HTERT RPE-1 (cell line): Measurements from ENCODE around the gene CDK7.

ENCODE experiments used
- in situ Hi-C: fragments of 300-500 bp; cut with MboI; formaldehyde crosslinking; loops from 4 replicates; pipeline ENCODE4 v1.14.3; 2020; ENCODE audit warnings: low sequenced_read_pairs

CDK7 gene

DNA sequence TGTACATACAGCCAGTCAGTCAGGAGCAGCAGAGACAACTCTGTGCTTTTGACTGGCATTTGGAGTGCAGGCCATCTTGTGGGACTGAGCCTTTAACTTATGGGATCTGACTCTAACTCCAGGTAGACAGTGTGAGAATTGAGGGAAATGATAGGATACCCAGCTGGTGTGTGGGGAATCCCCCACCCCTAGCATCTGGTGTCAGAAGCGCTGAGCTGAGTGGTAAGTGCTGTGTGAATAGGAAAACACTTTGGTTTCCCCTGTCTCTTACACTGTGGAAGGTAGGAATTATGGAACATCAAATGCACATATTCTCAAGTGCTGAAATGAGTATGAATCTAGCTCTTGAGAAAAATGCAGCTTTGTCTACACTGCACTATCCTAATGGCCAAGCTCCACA lies 54.0 kb downstream of the CDK7 start:
- in situ Hi-C loops = no loop called here

DNA sequence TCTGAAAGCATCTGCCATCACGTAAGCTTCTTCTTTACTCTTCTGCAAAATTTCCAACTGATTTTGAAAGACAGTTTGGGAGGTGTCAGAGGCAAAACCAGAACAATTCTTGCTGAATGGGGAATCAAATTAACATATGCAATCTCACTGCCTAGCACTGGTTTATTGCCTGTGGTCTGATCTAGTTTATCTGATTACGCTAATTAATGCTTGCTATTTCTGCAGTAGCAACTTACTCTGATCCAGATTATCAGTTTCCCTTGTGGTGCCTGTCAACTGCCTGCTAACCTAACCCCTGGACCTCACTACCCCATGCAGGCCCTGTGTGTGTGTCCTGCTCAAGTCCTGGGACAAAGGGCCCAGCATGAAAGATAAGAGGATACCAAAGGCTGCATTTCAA lies 57.6 kb downstream of the CDK7 start:
- in situ Hi-C loops = no loop called here

DNA sequence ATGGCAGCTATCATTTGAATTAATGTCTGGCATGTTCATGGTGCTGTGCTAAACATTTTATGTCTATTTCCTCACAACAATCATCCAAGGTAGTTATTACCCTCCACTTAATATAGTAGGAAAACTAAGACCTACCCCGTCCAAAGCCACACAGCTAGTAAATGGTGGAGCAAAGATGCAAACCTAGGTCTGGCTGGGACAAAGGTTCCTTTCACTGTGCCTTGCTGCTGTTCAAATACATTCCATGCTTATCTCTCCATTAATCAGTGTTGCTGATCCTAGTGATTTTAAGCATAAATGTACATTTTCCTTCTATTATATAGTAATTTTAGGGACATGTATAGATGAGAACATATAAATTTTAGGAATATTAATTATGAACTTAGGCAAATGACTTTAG lies 59.2 kb downstream of the CDK7 start:
- in situ Hi-C loops = no loop called here

DNA sequence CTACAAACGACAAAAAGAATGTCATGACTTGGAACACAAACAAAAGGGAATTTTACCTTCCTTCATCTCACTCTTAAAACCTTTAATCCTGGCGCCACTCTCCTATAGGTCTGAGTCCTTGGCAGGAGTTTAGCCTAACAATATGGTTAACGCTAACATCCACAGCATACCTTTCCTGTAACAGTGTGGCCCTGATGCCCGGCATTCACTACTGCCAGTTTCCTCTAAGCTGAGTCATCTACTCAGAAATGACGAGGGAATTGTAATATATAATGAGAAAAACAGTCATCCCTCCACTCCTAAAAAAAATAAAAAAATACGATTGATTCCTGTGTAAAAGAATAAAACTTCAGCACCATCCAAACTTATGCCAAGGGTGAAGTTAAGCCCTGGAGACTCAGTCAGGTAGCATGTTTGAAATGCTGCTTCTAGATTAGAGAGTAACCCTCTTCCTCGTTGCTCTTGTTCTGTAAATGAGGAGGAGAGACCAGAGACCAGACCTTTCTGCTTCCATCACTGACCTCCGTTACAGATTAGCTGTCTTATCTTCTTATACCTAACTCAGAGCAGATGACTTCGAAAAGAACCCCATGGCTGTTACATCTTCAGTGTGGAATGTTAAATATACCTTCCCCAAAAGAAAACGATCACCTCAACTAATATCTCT lies 60.5 kb downstream of the CDK7 start:
- in situ Hi-C loops = no loop called here

DNA sequence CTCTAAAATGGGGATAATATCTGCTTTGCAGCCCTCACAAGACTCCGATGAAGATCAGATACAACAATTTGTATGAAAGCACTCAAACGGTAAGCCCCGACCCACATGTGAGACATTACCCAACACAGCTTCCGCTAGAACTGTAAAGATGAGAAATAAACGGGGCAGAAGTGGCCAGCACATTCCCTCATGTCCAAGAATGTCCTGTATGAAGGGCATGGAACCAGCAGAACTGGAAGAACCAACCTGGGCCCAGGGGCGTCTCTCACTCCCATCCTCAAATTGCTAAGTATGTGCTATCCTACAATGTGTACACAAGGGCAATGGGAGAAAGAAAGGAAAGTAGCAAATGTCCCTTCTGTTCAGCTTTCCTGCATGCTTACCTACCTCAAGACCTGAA lies 64.9 kb downstream of the CDK7 start:
- in situ Hi-C loops = no loop called here

DNA sequence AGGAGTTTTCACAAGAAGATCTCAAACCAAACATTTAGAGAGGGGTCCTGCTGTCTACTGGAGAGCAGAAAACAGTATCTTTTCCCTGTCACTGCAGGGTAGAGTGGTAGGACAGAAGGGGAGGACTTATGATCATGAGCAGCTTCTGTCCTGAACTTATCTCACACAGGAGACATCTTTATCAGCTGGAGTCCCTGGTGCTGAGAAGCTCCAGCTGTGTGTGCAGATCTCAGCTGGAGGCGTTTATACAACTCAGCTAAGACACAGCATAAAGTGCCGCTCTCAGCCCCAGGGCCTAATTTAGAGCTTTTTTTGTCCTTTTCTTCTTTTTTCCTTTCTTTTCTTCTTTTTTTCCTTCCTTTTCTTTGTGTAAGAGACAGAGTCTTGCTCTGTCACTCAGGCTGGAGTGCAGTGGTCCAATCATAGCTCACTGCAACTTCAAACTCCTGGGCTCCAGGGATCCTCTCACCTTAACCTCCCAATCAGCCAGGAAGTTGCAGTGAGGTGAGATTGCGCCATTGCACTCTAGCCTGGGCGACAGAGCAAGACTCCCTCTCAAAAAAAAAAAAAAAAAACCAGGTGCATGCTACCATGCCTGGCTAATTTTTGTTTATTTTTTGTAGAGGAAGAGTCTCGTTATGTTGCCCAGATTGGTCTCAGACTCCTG lies 66.0 kb downstream of the CDK7 start:
- in situ Hi-C loops = no loop called here

DNA sequence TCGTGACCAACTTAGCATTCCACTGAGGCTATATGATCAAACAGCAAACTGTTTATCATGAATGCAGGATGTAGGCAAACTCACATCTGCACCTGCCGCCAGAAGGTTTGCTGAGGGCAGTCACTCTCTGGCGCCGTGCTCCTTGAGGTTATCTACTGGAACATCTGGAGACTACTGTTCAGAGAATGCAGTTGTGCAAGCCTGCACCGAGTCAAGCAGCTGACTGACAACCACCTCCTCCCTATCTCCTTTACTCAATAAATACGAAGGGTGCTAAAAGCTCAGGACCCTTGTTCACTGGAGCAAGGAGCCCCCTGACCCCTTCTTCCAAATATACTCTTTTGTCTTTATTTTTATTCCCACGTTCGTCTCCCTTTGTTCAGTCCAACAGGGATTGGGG lies 70.8 kb downstream of the CDK7 start:
- in situ Hi-C loops = no loop called here

DNA sequence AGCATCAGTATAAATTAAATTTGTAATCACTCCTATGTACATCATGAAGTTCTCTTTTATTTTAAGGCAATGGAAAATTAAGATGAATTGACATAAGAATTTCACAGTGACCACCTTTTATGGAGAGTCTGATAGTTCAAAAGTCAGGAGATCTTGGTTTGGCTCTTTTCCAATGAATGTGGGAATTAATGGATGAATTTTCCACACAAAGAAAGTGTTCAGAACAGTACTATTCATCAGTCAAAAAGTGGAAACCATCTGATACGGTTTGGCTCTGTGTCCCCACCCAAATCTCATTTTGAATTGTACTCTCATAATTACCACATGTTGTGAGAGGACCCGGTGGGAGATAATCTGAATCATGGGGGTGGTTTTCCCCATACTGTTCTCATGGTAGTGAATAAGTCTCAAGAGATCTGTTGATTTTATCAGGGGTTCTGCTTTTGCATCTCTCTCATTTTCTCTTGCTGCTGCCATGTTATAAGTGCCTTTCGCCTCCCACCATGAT lies 73.4 kb downstream of the CDK7 start:
- in situ Hi-C loops = no loop called here

DNA sequence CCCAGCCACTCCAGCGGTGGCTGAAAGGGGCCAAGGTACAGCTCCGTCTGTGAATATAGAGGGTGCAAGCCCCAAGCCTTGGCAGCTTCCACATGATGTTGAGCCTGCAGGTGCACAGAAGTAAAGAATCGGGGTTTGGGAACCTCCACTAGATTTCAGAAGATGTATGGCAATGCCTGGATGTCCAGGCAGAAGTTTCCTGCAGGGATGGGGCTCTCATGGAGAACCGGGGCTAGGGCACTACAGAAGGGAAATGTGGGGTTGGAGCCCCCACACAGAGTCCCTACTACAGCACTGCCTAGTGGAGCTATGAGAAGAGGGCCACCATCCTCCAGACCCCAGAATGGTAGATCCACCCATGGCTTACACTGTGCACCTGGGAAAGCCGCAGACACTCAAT lies 74.7 kb downstream of the CDK7 start:
- in situ Hi-C loops = no loop called here

DNA sequence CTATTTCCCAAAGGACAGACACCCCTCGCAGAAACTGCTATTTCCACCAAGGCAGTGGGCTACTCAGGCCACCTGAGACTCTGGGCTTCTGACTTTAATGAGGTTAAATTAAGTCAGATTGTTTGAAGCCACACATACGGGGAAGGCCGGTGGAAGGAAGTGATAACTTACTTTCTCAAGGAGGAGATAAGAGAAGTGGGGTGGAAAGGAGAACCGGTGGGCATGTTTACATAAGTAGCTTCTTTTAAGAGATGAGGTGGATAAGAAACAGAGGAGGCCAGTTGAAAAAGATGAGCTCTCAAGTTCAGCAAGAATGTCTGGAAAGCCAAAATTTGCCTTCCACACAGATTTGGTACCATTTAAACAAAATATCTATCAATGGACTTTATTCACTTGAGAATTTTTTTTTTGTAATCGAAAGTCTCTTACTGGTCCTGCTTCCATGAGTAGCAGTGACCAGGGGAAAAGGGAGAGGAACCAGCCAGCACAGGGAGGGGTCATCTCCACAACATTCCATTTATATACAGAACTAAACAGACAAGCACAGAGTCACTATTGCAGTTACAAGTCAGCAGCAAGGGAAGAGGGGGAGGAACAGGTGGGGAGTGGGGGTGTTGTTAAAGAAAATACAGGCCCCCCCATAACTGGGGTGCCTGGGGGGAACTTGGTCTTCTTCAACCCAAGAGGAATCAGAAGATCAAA lies 77.9 kb downstream of the CDK7 start:
- in situ Hi-C loops = no loop called here

DNA sequence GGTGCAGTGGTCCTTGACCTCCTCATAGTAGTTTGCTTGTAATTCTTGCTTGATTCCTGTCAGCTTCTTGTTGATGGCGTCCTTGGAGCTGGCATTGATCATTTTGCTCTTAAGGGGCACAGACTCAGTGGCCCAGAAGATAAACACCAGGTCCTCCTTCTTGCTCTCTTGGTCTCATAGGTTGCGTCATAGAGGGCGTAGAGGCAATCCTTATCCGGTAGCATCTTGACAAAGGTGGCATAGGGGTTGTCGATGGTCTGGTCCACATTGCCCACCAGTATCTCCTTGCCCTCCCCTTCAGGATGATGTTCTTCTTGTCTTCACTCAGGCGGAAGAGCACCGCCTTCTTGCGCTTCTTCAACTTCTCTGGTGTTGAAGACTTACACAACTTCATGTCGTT lies 78.7 kb downstream of the CDK7 start:
- in situ Hi-C loops = no loop called here

DNA sequence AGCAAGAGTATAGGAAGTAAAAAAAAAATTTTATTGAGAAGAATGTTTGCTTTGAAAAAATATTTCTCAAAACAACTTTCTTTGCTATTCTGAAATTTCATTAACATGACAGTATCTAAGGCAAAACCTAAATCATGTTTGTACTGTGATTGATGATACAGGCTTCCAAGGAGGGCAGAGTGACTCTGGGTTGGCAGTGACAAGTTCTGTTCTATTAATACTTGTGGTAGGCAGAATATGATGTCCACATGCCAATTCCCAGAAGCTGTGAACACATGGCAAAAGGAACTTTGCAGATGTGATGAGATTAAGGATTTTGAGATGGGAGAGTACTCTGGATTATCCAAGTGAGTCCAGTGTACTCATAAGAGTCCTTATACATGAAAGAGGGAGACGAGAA lies 81.3 kb downstream of the CDK7 start:
- in situ Hi-C loops = no loop called here

DNA sequence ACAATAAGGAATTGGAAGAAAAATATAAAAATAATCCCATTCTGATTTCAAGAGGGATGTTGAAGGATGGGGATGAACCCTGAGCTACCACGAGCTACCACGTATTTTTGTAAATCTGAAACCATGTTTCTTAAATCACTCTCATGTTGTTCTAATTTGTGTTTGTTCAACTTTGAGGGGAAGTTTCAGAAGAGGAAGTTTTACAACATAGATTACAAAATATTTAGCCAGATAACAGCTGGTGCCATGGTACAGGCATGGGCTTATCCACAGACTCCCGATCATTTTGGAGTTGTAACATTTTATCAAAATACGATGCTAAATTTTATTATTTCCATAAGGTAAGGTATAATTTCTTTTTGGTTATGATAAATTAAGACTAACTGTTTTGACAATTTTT lies 82.7 kb downstream of the CDK7 start:
- in situ Hi-C loops = no loop called here

DNA sequence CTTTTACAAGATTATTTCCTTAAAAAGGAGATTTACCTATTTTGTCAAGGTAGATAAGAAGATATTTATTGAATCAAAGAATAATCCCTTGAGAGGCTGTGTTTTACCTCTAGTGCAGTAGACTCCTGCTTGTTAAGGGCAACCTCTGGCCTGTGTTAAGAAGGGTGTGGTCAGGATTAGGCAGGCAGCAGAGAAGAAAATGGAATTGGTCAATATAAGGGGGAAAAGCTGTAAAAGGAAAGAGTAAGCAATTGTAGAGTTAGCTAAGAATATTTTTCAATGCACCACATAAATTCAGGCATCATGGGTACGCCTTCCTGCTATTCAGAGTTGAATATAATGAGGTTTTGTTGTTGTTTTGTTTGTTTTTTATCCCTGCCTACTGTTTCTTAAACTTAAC lies 91.7 kb downstream of the CDK7 start:
- in situ Hi-C loops = no loop called here
